PC-3 (cell line): ENCODE data around the gene GLDC. TPM values are rescaled to one million over a fixed set of nuclear protein-coding genes. Genes with fewer than 3 reads are reported as not detected.

Source experiments
- ATAC-seq: fragments of 200-7000 bp; cut with Tn5 transposase; 2 replicates; pipeline ENCODE4 v1.9.1; 2020; ENCODE audit warnings: mild to moderate bottlenecking, moderate library complexity
- BruUV-seq: library from RNA; stranded (reverse); fragments of 400-500 nt; replicated peaks from 2 replicates; lab custom pipeline; 2021; lab: Mats Ljungman, UMichigan
- CTCF ChIA-PET: fragments of 300-600 bp; sonication (Branson Sonifier 250); formaldehyde crosslinking; loops from one replicate; lab custom pipeline; 2022; ENCODE audit warnings: antibody characterized with exemption; lab: Charles Lee
- POLR2A ChIA-PET: fragments of 300-600 bp; sonication (Branson Sonifier 250); formaldehyde crosslinking; loops from one replicate; lab custom pipeline; 2022; ENCODE audit warnings: antibody characterized with exemption; ENCODE audit not compliant: unreplicated experiment; lab: Charles Lee
- DNase-seq: peaks from one replicate; pipeline ENCODE4 v3.0.0-alpha.2; 2015
- H2AFZ ChIP-seq: fragments of 300-600 bp; sonication (generic); 2 replicates; pipeline ENCODE4 v1.6.0; 2016; ENCODE audit warnings: antibody characterized with exemption, low read length
- H3F3A ChIP-seq: fragments of 300-600 bp; sonication (generic); one replicate; pipeline ENCODE4 v1.6.0; 2017; ENCODE audit warnings: antibody characterized with exemption, low read length, control low read depth, mild to moderate bottlenecking; ENCODE audit not compliant: unreplicated experiment
- H3K27ac ChIP-seq: fragments of 300-600 bp; sonication (generic); 2 replicates; pipeline ENCODE4 v1.5.1; 2016; ENCODE audit warnings: mild to moderate bottlenecking, low read length
- H3K27me3 ChIP-seq: fragments of 300-600 bp; sonication (generic); 2 replicates; pipeline ENCODE4 v1.6.1; 2016; ENCODE audit warnings: low read length, mixed read lengths
- H3K36me3 ChIP-seq: fragments of 300-600 bp; sonication (generic); 2 replicates; pipeline ENCODE4 v1.6.1; 2016; ENCODE audit warnings: low read depth, mixed run types, low read length, mixed read lengths
- H3K4me1 ChIP-seq: fragments of 300-600 bp; sonication (generic); 2 replicates; pipeline ENCODE4 v1.5.1; 2016; ENCODE audit warnings: low read length; ENCODE audit not compliant: insufficient read depth
- H3K4me2 ChIP-seq: fragments of 300-600 bp; sonication (generic); 2 replicates; pipeline ENCODE4 v1.6.0; 2016; ENCODE audit warnings: low read length
- H3K4me3 ChIP-seq: fragments of 300-600 bp; sonication (generic); 2 replicates; pipeline ENCODE4 v1.5.1; 2016; ENCODE audit warnings: mild to moderate bottlenecking, low read length, mixed read lengths
- H3K79me2 ChIP-seq: fragments of 300-600 bp; sonication (generic); 2 replicates; pipeline ENCODE4 v1.6.1; 2017; ENCODE audit warnings: low read length, mixed read lengths
- H3K9ac ChIP-seq: fragments of 300-600 bp; sonication (generic); 2 replicates; pipeline ENCODE4 v1.6.0; 2016; ENCODE audit warnings: mild to moderate bottlenecking, low read length
- H3K9me2 ChIP-seq: fragments of 300-600 bp; sonication (generic); replicated peaks from 2 replicates; pipeline ENCODE4 v1.6.1; 2016; ENCODE audit warnings: mixed run types, low read length, mixed read lengths
- H3K9me3 ChIP-seq: fragments of 300-600 bp; sonication (generic); 2 replicates; pipeline ENCODE4 v1.6.1; 2016; ENCODE audit warnings: low read length, mixed read lengths
- H4K20me1 ChIP-seq: fragments of 300-600 bp; sonication (generic); 2 replicates; pipeline ENCODE4 v1.6.1; 2016; ENCODE audit warnings: low read length, mixed read lengths
- EZH2 ChIP-seq: fragments of 300-600 bp; sonication (generic); IDR thresholded peaks from one replicate; pipeline ENCODE4 v1.6.1; 2017; ENCODE audit warnings: antibody characterized with exemption, mild to moderate bottlenecking, low read length; ENCODE audit not compliant: unreplicated experiment
- EZH2phosphoT487 ChIP-seq: fragments of 300-600 bp; sonication (generic); IDR thresholded peaks from 2 replicates; pipeline ENCODE4 v1.6.1; 2018; ENCODE audit warnings: mild to moderate bottlenecking, antibody characterized with exemption, low read length, borderline replicate concordance
- intact Hi-C: fragments of 100-400 bp; cut with micrococcal nuclease; formaldehyde crosslinking; loops from 2 replicates; pipeline ENCODE4 v1.9.0; 2023
- total RNA-seq: library from RNA; depleted of rRNA; stranded (reverse); fragments of >200 nt; gene quantifications from 2 replicates; pipeline ENCODE4 v1.2.3, GENCODE V29; 2014; rRNA removed
- TF ChIP-seq, protein P1 (sequence below): fragments of 300-600 bp; sonication (generic); conservative IDR thresholded peaks from 2 replicates; pipeline ENCODE4 v1.5.1; 2017; ENCODE audit warnings: antibody characterized with exemption, low read depth, mild to moderate bottlenecking, low read length

The GLDC gene
- total RNA-seq, 1 experiment from 2014 or later = 8.1 TPM

DNA sequence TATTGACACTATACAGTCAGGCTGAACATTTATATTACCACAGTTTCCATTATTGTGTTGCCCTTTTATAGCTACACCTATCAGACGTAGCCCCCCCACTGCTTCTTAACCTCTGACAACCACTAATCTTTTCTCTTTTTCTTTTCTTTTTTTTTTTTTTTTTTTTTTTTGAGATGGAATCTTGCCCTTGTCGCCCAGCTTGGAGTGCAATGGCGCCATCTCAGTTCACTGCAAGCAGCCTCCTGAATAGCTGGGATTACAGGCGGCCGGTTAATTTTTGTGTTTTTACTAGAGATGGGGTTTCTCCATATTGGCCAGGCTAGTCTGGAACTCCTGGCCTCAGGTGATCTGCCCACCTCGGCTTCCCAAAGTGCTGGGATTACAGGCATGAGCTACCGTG, 157.1 kb downstream of the GLDC start:
- Histone ChIP-seq H3K27me3 (no peaks in the 10 kb centered on the region), H2AFZ (no peak overlapping the region), H3K36me3 (peaks cover 11% of the 10 kb centered on the region; the same call in 1 of the 2 replicates), H3K4me2 (no peak overlapping the region), H3K4me1 (no peaks in the 10 kb centered on the region), H4K20me1 (no peaks in the 10 kb centered on the region), H3K9me3 (no peaks in the 10 kb centered on the region), H3K27ac (no peak overlapping the region), H3K9ac (no peak overlapping the region), H3K9me2 (no peaks in the 10 kb centered on the region), H3F3A (no peaks in the 10 kb centered on the region), H3K4me3 (no peak overlapping the region), H3K79me2 (peaks cover 9% of the 10 kb centered on the region; the same call in 1 of the 2 replicates)
- POLR2A ChIA-PET = no interaction called here
- DNase-seq = no peak
- BruUV-seq = no TSS peak
- intact Hi-C loops = no loop called here
- TF ChIP-seq, protein P1, sequence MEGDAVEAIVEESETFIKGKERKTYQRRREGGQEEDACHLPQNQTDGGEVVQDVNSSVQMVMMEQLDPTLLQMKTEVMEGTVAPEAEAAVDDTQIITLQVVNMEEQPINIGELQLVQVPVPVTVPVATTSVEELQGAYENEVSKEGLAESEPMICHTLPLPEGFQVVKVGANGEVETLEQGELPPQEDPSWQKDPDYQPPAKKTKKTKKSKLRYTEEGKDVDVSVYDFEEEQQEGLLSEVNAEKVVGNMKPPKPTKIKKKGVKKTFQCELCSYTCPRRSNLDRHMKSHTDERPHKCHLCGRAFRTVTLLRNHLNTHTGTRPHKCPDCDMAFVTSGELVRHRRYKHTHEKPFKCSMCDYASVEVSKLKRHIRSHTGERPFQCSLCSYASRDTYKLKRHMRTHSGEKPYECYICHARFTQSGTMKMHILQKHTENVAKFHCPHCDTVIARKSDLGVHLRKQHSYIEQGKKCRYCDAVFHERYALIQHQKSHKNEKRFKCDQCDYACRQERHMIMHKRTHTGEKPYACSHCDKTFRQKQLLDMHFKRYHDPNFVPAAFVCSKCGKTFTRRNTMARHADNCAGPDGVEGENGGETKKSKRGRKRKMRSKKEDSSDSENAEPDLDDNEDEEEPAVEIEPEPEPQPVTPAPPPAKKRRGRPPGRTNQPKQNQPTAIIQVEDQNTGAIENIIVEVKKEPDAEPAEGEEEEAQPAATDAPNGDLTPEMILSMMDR = no peak
- TF ChIP-seq EZH2phosphoT487 = no peak
- TF ChIP-seq EZH2 = no peak
- CTCF ChIA-PET = no interaction called here
- ATAC-seq = no peak

GRCh38 chr9:6484210-6484609, 161.3 kb downstream of the GLDC start:
- DNase-seq (no peak), ATAC-seq (no peak)
- Histone ChIP-seq H3K4me2 (no peak overlapping the region), H3K9ac (no peak overlapping the region), H3K9me3 (no peaks in the 10 kb centered on the region), H4K20me1 (no peaks in the 10 kb centered on the region), H3K4me3 (no peak overlapping the region), H3K27ac (no peak overlapping the region), H2AFZ (no peak overlapping the region), H3K79me2 (no peaks in the 10 kb centered on the region), H3K4me1 (no peaks in the 10 kb centered on the region), H3F3A (no peaks in the 10 kb centered on the region), H3K36me3 (peaks cover 18% of the 10 kb centered on the region; the same call in 1 of the 2 replicates), H3K27me3 (no peaks in the 10 kb centered on the region), H3K9me2 (no peaks in the 10 kb centered on the region)
- TF ChIP-seq EZH2 (no peak), EZH2phosphoT487 (no peak)
- TF ChIP-seq, protein P1 = no peak
- intact Hi-C loops = no loop called here
- ChIA-PET POLR2A (interaction anchor here (0.6 kb wide), 1 partner anchor 129 kb away, joined by 4 read pairs; no protein-coding TSS in a partner anchor), CTCF (interaction anchor here (0.6 kb wide), 1 partner anchor 125 kb away, joined by 3 read pairs; no protein-coding TSS in a partner anchor)
- BruUV-seq = no TSS peak

Other genes with a start within 250 kb of the GLDC start
- gene UHRF2, start 232.5 kb downstream of the GLDC start, total RNA-seq = 30.8 and 31.3 TPM in 2 replicates
- gene KDM4C, start 112.2 kb upstream of the GLDC start, total RNA-seq = 24.4 and 27.0 TPM in 2 replicates